Measurements from ENCODE around the gene PDHX.
A peak's percentile ranks its signal among the peaks of the same experiment; 100 is the strongest.
"Not testable (repeated sequence)": the region's sequence is repeated elsewhere in the genome, so short reads cannot be mapped to it uniquely, and the experiment has no call there.

PDHX gene

GRCh38 chr11:34997952-34998528 is 81.6 kb downstream of the PDHX start:
- no peak for DNase-seq

- no peak for DNase-seq
These were observed 83.0 kb downstream of the PDHX start for GRCh38 chr11:34999453-34999852.

DNA sequence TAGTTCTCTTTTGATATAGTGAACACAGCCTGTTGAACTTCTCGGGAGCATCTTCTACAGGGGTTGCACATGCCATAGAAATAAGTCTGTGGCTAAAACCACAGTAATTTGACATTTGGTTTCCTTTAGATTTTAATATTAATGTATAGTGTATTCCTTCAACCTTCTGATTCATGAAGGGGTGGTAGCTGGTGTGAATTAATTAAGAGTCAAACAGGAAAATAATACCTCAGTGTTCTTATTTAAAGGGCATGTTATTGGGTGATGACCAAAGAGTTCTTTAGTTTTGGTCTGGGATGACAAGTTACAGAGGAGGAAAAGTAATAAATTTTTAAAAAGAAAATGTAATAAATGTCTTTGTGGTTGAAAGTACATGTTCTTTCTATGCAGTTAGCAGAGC is 86.8 kb downstream of the PDHX start:
- no peak for DNase-seq

- no peak for DNase-seq
These were observed 87.2 kb downstream of the PDHX start for GRCh38 chr11:35003658-35004057.

DNA sequence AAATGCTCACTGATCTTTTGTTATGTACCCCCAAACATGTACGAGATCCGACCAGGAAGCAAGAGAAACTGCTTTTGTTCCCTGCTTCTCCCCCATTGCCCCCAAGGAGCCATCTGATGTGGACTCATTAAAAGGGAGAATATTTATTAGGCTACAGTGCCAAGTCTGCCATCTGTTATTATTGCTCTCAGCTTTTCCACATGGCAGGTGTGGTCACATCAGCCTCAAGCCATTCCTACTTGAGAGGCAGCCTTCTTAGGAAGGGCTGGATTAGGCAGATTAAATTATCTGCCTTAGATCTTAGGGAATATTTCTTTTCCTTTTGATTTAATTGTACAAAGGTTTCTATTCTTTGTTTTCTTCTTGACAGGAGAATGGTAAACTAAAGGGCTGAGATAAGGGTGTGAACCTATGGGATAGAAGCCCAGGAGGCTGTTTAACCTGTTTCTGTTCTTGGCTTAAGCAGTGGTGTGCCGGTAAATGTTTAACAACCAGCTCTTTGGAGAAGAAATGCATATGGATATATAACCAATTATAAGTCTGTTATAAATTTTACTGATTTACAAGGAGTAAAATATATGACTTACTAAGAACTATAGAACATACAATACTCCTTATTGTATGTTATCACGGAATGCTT is 88.8 kb downstream of the PDHX start:
- DNase-seq = no peak

- no peak for DNase-seq
These were observed 90.1 kb downstream of the PDHX start for GRCh38 chr11:35006389-35007128.

DNA sequence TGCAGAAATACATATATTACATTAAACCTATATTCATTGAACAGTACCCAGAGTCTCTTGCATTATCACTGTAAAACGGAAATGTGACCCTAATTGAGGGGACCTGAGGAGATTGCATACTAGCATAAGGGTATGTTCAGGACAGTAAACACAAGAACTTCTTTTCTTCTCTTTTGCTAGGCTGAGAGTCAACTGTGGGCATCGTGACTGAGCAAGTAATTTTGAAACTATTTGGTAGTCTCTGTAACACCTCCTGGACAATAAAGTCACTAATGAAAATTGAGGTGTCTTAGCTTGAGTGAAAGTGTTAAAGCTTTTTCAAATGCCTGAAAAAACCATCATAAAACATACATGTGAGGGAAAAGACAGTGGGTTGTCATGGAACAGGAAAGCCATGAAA is 90.9 kb downstream of the PDHX start:
- DNase-seq = no peak

GRCh38 chr11:35009191-35009943 is 92.9 kb downstream of the PDHX start:
- DNase-seq = no peak

- DNase-seq = no peak
These were observed 93.5 kb downstream of the PDHX start for GRCh38 chr11:35009944-35010342.

- no peak for DNase-seq
These were observed 94.2 kb downstream of the PDHX start for GRCh38 chr11:35010654-35011053.

- DNase-seq = no peak
These were observed 95.0 kb downstream of the PDHX start for GRCh38 chr11:35011389-35011788.

GRCh38 chr11:35011944-35012343 is 95.5 kb downstream of the PDHX start:
- no peak for DNase-seq

GRCh38 chr11:35012467-35013191 is 96.2 kb downstream of the PDHX start:
- DNase-seq = no peak

DNA sequence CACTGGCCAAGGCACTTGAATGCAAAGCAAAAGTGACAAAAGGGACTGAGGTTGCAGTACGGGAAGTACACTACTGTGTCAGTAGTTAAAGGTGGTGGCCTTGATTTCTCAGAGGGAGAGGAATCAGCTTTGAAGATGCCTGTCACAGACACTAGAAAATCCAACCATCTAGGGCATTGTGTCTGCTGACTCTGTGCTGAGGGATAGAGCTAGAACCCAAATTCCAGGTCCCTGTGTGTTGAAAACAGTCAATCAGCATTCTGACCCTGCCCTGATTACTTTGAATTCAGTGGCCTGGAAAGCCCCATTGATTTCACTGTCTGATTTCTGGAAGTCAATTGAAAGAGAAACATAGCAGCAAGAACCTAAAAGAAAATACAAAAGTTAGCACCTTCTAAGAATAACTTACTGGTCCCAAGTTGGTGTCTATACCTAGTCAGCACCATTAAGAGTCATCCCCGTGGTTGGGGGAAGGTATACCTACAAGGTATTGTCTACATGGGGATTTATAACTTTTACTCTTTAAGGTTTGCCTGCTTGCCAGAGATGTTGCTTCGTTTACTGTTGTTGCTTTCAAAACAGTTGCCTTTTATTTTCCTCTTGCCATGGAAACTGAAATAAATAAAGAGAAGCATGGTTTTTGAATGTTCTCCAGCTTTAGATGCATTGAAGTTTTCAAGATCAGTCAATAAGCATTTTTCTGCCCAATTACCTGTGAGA is 97.3 kb downstream of the PDHX start:
- peak; percentile 27 for DNase-seq

DNA sequence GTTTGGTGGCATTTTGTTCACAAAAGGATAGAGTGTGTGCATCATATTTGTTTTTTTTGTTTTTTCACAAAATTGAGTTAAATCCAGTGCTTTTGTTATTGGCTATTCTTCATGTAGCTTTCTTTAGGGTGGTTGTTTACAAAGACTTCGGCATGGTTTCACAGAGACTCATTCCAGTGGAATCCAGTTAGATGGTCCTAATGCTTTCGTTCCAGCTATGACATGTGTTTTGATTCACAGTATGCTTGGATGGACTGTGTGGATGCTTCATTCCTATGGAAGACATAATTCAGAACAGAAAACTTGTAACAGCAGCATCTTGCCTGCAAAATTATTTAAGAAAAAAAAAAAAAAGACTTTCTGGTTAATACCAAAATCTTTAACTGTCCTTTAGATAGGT is 97.9 kb downstream of the PDHX start:
- no peak for DNase-seq

DNA sequence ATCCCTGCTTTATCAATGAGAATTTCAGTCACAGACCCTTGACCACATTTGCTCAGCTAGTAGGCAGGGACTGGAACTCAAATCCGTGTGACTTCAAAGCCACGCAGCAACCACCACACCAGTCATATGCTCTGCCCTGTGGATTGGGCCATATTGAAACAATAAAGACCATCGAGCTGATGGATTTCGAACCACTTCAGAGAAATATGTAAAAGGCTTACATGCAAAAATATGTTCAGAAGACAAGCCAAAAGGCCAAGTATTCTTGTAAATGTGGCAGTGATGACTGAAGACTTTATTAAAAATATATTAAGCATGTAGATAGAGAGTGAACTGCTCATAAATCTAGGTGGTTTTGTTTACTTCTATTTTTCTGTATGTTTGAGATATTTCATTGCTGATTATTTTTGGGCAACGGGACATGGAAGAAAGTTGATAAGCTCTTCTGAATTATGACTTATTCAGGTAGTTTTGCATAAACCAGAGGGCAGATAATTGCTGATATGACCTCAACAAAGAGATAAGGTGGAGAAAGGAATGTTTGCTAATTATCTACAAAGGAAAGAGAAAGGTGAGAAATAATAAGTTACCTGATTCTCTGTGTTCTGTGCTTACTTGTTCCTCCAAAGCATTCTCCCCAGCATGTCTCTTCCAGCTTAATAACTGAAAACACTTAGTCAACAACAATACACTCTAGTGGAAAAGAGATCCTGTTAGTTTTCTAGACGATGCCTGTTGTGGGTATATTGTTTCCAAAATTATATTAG is 99.4 kb downstream of the PDHX start:
- no peak for DNase-seq

GRCh38 chr11:35016916-35017315 is 100.5 kb downstream of the PDHX start:
- DNase-seq = no peak

- DNase-seq = no peak
These were observed 101.3 kb downstream of the PDHX start for GRCh38 chr11:35017528-35018342.

- no peak for DNase-seq
These were observed 105.2 kb downstream of the PDHX start for GRCh38 chr11:35021589-35021988.

GRCh38 chr11:35023940-35024339 is 107.5 kb downstream of the PDHX start:
- DNase-seq = not testable (repeated sequence)

DNA sequence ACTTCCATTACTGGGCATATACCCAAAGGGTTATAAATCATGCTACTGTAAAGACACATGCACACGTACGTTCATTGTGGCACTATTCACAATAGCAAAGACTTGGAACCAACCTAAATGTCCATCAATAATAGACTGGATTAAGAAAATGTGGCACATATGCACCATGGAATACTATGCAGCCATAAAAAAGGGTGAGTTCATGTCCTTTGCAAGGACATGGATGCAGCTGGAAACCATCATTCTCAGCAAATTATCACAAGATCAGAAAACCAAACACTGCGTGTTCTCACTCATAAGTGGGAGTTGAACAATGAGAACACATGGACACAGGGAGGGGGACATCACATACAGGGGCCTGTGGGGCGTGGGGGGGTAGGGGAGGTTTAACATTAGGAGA is 111.6 kb downstream of the PDHX start:
- not testable (repeated sequence) for DNase-seq

Measured in activated gamma-delta T cell treated with Interleukin-2 at 50 U/mL for 16 hours (primary cell).